Astrocyte (in vitro differentiated cells and primary cell): ENCODE results near the gene PLA2R1.

Experiments
- CTCF ChIP-seq: IDR thresholded peaks from 2 replicates; pipeline ENCODE4 v1.5.1; 2011; ENCODE audit warnings: low read depth, mild to moderate bottlenecking, inconsistent platforms, low read length, moderate library complexity; ENCODE audit not compliant: insufficient read depth
- EZH2 ChIP-seq: IDR thresholded peaks from 2 replicates; pipeline ENCODE4 v1.6.1; 2012; ENCODE audit warnings: mild to moderate bottlenecking, low read length, inconsistent platforms; ENCODE audit not compliant: insufficient read depth

DNA sequence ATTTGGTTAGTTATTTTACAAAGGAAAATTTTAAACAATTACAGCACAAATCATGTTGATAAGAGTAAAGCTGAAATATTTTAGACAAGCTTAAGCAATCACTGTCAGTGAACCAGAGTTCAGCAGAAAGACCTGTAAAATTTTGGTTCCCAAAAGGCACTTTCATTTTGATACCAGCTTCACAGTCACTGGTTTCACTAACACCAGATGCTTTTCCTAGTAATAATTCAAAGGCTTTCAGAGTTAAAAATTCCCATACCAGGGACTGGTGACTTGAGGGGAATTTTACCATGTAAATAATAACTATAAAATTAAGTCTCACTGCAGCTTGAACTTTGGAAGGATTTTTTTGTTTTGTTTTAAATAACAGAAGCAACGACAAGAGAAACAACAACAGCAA is 162.1 kb downstream of the PLA2R1 start:
- TF ChIP-seq CTCF (no peak), EZH2 (no peak)
